Muscle of arm (tissue), 12 donors: ENCODE results near the gene PPDPF. TPM values are rescaled to one million over a fixed set of nuclear protein-coding genes. Genes with fewer than 3 reads are reported as not detected.

Experiments used
- DNase-seq: peaks from one replicate; pipeline ENCODE4 v3.0.0-alpha.2; 2013
- polyA plus RNA-seq, 12 donors: library from polyadenylated mRNA; unstranded; fragments of 120-200 nt; gene quantifications; one replicate each; pipeline ENCODE4 v1.2.1, GENCODE V29; 2013; ENCODE audit not compliant: insufficient read length in 12 of 12

The PPDPF gene
- polyA plus RNA-seq, 12 donors = 125 to 1,559 (median 193) TPM

DNA sequence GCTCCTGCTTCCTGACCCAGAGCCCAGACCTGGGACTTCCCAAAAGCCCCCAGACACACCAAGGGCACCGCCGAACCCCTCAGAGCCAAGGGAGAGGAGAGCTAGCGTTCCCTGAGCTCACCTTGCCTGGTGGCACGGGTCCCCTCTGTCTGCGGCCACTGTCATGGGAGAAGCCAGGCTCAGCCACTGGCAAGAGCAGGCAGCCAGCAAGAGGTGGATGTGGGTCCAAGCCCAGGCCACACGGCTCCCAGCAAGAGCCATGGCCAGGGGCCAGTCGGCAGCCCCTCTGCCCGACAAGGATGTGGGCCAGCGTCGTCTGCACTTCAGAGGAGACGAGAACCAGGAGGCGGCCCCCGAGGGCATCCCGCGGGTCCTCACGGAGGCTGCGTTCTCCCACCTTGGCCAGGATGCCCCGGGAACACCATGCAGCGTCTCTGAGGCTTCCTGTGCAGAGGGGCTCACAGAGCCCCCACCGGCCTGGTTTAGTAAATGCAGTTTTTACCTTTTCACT, 2.2 kb upstream of the PPDPF start:
- no peak for DNase-seq

DNA sequence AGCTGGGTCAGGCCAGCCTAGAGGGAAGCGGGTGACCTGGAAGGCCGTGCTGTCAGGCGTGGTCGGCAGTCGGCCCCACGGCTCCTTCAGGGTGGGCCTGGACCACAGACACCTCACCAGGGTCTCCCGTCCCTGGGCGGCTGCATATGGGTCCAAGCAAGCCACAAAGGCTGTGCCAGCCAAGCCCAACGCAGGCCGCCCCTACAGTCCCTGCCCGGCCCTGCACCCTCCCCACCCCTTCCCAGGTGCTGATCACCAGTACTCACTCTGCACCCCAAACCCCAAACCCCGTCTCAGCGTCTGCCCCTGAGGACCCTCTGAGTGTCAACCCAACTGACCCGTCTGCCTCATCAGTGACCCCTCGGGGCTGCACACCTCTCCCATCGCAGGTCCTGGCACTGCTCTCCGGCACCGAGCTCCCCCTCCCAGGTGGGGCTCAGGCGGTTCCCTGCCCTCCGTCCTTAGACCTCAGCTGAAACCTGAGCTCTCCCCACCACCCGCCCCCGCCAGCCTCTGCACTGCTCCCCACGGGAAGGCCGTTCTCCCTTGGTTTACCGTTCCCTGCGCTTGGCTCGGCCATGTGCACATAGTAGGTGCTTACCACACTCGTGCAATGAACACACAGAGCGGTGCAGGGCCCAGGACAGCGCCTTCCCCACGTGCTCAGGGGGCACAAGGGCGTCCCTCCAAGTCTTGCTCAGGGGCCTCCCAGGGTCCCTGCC, 1.5 kb upstream of the PPDPF start:
- DNase-seq = no peak

DNA sequence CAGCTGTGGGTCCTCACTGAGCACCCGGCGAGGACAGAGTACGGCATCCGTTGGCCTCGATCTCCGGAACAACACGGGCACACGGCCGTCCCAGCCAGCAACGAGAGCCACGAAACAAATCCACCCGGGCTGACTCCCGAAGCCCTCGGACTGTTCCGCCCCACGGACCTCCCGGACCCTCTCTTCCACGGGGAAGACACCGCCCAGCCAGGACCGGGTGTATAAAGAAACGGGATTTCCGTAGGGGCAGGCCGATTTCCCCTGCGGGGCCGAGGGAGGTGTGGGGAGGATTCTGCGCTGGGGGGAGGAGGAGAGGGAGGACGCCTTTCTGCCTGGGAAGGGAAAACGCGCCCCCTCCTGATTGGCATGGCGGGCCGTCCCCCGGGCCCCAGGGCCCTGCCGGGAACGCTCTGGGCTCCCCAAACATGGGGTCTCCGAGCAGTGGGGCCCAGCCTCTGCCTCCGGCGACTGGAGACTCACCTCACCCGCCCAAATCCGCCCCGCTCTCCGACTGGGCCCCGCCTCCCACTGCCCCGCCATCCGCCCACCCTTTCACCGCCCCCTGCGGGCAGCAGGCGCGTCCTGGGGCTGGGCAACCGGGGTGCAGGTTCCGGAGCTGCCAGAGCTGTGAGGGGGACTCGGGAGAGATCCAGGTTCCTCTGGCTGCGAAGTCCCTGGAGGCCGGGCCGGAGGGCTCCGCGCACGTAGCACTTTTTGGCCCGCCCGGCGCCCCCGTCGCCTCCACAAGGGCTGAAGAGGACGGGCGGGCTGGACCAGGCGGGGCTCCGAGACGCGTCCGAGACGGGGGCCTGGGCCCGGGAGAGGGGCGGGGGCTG, 679 bp upstream of the PPDPF start:
- peak; percentile 69 for DNase-seq

DNA sequence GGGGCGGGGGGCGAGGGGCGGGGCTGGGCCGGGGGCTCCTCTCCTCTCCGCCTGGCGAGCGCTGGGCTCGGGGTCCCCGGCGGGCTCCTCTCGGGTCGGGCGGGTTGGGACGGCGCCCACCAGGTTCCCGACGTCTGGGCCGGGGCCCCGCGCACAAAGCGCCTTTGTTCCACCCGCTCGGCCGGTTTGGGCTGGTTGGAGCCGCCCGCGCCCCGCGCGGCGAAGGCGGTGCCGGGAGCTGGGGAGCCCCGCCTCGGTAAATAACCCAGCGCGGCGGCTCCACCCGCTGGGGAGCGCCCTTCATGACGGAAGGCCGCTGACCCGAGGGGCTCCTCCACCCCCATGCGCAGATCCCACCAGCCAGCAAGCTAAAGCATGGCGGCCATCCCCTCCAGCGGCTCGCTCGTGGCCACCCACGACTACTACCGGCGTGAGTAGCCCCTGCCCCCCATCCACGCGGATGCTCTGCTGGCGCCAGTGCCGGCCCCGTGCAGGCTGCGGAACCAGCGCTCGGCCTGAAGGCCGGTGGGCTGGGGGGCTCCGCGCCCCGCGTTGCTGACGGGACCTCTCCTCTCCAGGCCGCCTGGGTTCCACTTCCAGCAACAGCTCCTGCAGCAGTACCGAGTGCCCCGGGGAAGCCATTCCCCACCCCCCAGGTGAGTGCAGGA, 503 bp downstream of the PPDPF start:
- DNase-seq = peak; percentile 75

DNA sequence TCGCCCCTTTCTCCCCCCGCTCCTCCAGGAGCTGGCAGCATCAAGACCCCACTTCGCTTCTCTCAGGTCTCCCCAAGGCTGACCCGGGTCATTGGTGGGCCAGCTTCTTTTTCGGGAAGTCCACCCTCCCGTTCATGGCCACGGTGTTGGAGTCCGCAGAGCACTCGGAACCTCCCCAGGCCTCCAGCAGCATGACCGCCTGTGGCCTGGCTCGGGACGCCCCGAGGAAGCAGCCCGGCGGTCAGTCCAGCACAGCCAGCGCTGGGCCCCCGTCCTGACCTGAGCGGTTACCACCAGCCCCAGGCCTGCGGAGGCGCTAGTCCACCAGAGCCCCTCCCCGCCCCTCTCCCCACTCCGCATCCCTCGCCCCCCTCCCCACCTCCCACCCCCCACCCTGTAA, 1.0 kb downstream of the PPDPF start:
- DNase-seq = no peak

DNA sequence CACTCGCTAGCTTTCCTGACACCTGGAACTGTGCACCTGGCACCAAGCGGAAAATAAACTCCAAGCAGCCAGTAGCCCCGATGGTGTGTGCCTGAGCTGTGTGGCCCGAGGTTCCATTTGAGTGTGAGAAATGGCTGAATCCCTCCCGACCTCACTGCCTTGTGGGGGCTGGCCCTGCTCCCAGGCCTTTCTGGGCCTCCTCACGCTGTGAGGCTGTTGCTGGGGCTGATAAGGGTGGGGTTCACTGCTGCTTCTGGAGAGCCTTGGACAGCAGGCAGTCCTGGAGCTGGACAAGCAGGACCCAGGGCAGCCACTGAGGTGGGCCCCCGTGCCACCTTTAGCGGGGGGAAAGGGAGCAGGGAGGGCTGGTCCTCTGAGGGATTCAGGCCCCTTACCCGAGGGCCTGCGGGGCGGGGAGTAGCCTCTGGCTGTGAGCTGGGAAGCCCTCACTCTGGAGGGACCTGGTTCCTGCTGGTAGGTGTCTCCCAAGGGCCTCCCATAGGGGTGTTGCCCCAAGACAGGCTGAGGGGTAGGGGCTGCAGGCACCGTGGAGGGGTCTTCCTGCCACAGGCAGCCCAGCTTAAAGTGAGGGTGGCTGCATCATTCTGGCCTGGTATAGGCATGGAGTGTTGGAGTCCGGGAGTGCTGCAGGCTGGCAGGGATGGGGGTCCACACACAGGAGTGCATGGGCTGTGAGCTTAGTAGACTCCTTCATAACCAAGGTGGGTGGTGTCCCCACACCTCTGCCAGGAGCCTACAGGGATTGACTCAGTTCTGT, 1.7 kb downstream of the PPDPF start:
- no peak for DNase-seq

DNA sequence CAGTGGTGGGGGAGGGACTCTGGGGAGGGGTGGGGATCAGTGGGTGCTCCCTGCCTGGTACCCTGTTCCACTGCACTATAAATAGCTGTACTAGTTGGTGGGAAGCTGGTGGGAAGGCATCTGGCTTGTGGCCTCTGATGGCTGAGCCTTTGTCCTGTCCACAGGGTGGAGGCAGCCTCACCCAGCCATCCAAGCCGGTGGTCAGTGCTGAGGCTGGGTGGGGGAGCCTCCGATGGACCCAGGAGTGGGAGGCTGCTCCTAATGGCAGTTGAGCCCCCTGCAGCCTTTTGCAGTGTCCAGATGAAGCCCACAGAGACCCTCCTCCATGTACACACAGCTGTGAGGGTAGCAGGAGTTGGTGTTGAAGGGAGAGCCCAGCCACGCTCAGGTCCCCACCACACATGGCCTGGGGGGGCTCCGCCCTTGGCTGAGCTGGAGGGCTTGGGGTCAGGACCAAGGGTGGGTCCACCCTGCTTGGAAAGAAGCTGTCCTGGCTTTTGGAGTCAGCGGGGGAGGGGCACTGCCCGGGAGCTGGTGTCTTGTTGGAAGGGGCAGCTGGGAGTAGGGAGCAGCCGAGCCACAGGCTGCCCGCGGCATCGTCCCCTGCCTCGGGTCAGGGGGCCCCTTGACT, 2.5 kb downstream of the PPDPF start:
- no peak for DNase-seq

DNA sequence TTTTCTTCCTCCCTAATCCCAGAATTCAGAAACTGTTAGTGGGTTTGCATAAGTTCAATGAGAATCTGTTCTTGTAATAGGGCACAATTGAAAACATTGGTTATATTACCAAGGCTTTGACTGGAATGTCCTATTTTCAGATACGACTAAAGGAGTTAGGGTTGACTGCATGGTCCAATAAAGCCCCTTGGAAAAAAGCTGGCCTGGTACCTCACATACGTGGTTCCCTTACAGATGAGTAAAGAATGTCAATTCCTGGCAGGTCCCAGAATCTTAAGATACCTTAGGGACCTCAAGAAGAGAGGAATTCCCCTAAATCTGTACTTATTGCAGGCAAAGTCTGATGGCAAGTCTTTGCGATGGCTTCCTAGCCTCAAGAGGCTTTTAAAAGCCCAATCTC, 4.6 kb downstream of the PPDPF start:
- no peak for DNase-seq

DNA sequence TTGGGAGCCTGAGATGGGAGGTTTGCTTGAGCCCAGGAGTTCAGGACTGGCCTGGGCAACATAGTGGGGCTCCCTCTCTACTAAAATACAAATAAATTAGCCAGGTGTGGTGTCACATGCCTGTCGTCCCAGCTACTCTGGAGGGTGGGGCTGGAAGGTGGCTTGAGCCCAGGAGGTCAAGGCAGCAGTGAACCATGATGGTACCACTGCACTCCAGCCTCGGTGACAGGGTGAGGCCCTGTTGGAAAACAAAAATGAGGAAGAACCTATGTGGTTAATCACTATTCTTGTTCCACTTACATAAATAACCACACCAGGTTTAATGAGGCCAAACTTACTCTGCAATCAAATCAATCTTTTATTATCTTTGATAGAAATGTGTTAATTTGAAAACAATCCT, 5.4 kb downstream of the PPDPF start:
- DNase-seq = no peak

DNA sequence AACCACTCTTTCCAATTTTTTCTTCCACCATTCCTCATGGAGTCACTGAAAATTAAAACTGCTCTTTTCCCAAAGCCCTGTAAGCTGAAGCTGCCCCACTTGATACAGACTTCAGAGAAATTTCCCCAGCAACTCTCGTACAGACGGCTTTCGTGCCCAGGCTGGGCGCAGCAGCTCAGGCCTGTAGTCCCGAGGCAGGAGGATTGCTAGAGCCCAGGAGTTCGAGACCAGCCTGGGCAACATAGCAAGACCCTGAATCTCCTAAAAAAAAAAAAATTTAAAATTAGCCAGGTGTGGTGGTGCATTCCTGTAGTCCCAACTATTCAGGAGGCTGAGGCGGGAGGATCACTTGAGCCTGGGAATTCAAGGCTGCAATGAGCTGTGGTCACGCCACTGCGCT, 6.6 kb downstream of the PPDPF start:
- no peak for DNase-seq

DNA sequence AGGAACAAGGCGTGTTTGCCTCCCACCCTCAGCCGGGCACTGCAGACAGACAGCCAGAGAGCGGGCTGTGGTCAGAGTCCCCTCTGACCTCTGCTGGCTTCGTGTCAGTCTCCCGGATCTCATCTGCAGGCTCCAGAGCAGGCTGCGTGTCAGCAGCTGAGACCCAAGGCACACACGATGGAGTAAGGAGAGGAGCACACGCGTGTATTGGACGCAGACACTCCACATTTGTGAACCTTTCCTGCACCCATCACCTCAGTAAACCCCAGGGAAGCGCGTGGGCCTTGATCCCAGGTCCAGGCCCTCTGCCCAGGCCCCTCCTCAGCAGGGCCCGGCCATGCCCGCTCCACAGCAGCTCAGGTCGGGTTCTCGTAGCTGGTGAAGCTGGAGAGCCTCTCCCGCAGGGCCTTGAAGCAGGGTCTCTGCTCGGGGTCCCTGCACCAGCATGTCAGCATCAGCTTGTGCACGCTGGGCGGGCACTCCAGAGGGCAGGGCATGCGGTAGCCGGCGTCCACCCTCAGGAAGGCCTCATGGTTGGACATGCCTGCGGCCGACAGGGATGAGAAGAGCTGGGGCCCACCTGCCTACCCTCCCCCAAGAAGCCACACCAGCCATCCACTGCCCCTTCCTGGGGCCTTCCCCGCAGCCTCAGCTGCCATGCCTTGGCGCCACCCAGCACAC, 8.8 kb downstream of the PPDPF start:
- no peak for DNase-seq

DNA sequence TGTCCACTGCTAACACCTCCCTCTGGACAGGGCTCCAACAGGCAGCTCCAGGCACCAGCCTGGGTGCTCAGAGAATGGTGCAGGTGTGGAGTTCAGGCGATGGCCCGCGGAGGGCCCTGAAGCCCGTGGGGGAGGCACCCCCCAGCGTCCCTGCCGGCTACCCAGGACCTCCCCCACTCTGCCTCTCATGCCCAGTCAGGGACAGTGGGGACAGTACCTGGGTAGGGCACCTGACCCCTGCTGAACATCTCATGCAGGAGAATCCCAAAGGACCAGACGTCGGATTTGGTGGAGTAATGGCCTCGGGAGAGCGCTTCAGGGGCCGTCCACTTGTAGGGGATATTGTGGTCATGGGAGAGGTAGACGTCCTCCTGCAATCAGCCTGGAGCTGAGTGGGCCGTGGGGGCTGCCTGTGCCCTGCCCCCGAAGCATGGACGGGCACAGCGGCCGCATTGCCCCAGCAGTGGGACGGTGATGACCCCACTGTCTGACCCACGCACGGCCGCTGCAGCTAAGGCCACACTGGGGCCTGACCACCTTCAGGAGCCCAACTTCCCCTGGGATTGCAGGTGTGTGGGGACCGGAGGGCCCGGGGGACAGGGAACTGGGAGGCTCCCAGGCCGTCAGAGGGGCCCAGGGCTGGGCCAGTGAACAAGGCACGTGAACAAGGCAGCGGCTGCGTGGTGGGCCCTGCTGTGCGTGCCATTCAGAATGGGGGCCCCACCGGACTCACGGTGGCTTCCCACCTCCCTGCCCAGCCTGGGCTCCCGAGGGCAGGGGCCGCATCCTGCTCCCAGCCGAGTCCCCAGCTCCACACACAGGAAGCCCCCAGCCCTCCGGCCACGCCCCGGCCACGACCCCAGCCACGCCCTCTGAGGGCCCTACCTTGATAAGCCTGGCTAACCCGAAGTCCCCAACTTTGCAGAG, 9.6 kb downstream of the PPDPF start:
- no peak for DNase-seq

DNA sequence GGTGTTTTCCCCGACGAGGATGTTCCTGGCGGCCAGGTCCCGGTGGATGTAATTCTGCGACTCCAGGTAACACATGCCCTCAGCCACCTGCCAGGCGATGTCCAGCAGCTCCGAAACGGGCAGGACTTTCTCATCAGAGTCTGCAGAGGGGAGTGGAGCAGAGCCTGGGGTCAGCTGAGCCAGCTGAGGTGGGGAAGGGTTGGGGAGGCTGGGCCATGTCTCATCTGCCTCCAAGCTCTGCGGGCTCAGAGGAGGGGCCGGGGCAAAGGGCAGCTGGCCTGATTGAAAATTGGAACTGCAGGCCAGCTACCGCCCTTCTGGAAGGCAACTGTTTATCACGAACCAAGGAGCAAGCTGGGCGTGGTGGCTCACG, 10.2 kb downstream of the PPDPF start:
- DNase-seq = no peak

DNA sequence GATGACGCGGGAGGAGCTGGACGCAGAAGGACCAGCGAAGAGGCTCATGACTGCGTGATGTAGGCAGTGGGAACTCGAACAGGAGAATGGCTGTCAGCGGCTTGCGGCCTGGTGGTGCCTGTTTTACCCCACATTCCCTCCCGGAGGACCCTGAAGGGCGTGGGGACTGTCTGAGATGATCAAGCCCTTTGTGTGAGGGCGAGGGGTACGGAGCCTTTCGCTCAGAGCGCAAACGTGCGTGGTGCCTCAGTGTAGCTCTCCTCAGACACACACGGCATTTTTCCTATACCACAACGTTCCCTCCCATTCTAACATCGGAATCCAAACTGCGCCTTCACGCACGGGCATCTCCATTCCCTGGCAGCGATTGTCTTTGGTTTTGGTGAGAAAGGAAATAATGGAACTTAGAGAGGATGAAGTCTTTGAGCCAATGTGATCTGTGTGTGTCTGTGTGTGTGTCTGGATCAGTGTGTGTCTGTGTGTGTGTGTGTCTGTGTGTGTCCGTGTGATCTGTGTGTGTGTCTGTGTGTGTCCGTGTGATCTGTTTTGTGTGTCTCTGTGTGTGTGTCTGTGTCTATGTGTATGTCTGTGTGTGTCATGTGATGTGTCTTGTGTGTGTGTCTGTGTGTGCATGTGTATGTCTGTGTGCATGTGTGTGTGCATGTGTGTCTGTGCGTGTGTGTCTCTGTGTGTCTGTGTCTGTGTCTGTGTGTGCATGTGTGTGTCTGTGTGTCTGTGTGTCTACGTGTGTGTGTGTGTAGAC, 11.3 kb downstream of the PPDPF start:
- DNase-seq = no peak

DNA sequence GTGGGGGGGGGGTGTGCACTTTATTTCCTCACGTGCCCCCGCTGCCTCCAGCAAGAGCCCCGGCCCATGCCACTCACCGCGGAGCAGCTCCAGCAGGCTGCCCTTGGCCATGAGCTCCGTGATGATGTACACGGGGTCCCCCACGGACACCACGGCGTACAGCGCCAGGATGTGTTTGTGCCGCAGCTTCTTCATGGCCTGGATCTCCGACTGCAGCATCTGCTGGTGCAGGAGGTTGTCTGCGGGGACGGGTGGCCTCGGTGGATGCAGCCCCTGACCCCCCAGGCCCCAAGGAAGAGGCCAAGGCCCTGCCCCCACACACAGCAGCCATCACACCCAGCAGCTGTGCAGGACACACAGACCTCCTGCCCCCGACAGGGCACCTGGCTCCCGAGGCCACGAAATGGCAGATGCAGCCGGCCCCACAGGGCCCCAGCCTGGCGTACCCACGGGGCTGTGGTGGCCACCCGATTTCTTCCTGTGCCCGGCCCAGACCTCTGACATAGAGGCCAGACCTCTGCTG, 11.9 kb downstream of the PPDPF start:
- DNase-seq = no peak

DNA sequence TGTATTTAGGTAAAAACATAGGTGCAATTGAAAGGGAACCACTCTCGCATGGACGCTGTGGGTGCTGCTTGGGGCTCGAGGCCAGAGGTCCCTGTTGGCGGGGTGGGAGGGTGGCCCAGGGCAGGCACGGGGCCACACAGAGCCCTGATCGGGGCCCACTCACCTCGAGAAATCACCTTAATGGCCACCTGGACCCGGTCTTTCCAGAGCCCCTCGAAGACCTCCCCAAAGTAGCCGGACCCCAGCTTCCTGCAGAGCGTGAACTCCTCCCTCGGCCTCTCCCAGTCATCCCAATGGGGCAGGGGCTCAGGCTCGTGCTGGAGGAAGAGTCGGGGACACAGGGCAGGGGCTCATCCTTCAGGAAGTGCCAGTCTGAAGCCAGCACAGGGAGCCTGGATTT, 12.8 kb downstream of the PPDPF start:
- no peak for DNase-seq

DNA sequence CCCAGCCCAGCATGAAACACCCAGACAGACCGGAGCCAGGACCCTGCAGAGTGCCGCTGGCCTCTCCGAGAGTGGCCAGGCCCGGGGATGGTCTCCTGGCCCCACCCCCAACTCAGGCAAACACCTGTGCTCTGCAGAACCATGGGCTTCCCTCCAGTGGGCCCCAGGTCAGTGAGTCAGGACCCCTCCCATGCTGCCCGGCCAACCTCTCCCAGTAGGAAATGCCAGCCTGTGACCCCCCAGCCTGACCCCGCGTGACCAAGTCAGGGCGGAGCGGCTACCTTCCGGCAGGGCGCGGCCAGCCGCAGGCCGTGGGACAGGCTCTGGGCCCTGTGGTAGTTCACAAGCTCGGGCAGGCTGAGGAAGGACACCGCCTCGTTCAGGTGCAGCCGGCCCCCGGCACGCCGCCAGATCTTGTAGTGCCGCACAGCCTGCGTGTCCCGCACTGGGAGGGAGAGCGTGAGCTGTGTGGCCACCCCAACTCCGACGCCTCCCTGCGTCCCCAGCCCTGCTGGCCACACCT, 13.4 kb downstream of the PPDPF start:
- no peak for DNase-seq

DNA sequence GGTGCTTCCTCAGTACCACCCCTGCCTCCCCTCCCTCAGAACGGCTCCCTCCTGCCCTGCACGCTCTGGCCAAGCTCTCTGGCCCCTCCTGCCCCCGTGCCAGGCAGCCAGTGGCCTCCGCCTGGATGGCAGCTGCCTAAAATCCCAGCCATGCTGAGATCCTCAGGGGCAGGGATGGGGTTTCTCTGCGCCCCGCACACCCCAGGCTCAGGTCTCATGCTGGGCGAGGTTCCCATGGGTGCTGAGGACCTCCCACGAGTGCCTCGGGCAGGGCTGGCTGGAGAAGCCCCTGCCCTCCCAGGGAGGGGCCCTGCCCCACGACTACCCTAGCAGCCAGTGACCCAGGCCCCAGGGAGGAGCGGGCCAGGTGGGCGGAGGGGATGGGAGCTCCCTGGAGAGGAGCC, 13.9 kb downstream of the PPDPF start:
- DNase-seq = no peak
